HepG2 (cell line): ENCODE results near the gene KDM4F. TPM values are rescaled to one million over a fixed set of nuclear protein-coding genes. Genes with fewer than 3 reads are reported as not detected.

Experiments used
- ATAC-seq: fragments of 200-7000 bp; cut with Tn5 transposase; 3 replicates; pipeline ENCODE4 v1.9.1; 2020; ENCODE audit warnings: mild to moderate bottlenecking, moderate library complexity
- BruUV-seq: library from RNA; stranded (reverse); fragments of 400-500 nt; replicated peaks from 2 replicates; lab custom pipeline; 2021; lab: Mats Ljungman, UMichigan
- CTCF ChIA-PET: fragments of 300-600 bp; formaldehyde crosslinking; extraction: SDS; loops from one replicate; lab custom pipeline; 2021; ENCODE audit warnings: low total read pairs, inconsistent platforms, low intra/inter-chr PET ratio; lab: Yijun Ruan, JAX
- POLR2A ChIA-PET: fragments of 350-600 bp; sonication (Branson Sonifier 250); formaldehyde crosslinking; loops from one replicate; lab custom pipeline; 2020; ENCODE audit warnings: antibody characterized with exemption, inconsistent platforms; lab: Yijun Ruan, JAX
- DNase-seq: peaks from one replicate; pipeline ENCODE4 v3.0.0-alpha.2; 2015; ENCODE audit warnings: low spot score
- FAIRE-seq: peaks from 3 replicates; lab custom pipeline; 2011; peaks lifted over from hg19 to GRCh38; lab: Jason Lieb, UNC
- H2AFZ ChIP-seq: one replicate; pipeline ENCODE4 v1.6.1; 2011; ENCODE audit warnings: low read length, inconsistent platforms
- H3K27ac ChIP-seq: fragments of 300-600 bp; 3 replicates; pipeline ENCODE4 v1.8.0; 2011; ENCODE audit warnings: mixed run types, mild to moderate bottlenecking, mixed read lengths, low read length, inconsistent platforms; ENCODE audit not compliant: insufficient read depth; ENCODE audit errors: extremely low read length
- H3K27me3 ChIP-seq, 2 experiments: fragments of 200-600 bp in 1 of 2; 2 replicates in 1 of 2; 3 replicates in 1 of 2; pipeline versions ENCODE4 v1.6.0 to v1.8.0; 2011; ENCODE audit warnings: low read length in 2 of 2, mild to moderate bottlenecking in 2 of 2, moderate library complexity in 2 of 2, inconsistent platforms in 1 of 2; ENCODE audit not compliant: insufficient read depth in 2 of 2, control insufficient read depth in 1 of 2
- H3K36me3 ChIP-seq, 2 experiments: fragments of 200-600 bp in 1 of 2; replicated peaks in 1 of 2; 2 replicates in 1 of 2; 3 replicates in 1 of 2; pipeline versions ENCODE4 v1.5.1 to v1.8.0; 2011; ENCODE audit warnings: low read length in 2 of 2, inconsistent platforms in 1 of 2; ENCODE audit not compliant: insufficient read depth in 2 of 2, control insufficient read depth in 1 of 2
- H3K4me1 ChIP-seq: 2 replicates; pipeline ENCODE4 v1.5.1; 2012; ENCODE audit warnings: low read length, inconsistent platforms; ENCODE audit not compliant: insufficient read depth
- H3K4me2 ChIP-seq: 2 replicates; pipeline ENCODE4 v1.6.0; 2011; ENCODE audit warnings: low read depth, low read length, inconsistent platforms
- H3K4me3 ChIP-seq, 3 experiments: fragments of 200-600 bp in 1 of 3; sonication (generic), shearing (Covaris generic) in 1 of 3; replicated peaks in 1 of 3; 2 replicates each; pipeline ENCODE4 v1.5.1; 2011 to 2016; ENCODE audit warnings: low read length in 3 of 3, inconsistent platforms in 2 of 3, low read depth in 2 of 3, mild to moderate bottlenecking in 2 of 3, control low read depth in 1 of 3, mixed read lengths in 1 of 3; ENCODE audit not compliant: insufficient read depth in 1 of 3
- H3K79me2 ChIP-seq: one replicate; pipeline ENCODE4 v1.6.1; 2011; ENCODE audit warnings: low read length, inconsistent platforms; ENCODE audit not compliant: insufficient read depth
- H3K9ac ChIP-seq: 2 replicates; pipeline ENCODE4 v1.6.0; 2011; ENCODE audit warnings: mild to moderate bottlenecking, low read depth, low read length, inconsistent platforms; ENCODE audit not compliant: insufficient read depth
- H3K9me3 ChIP-seq: 2 replicates; pipeline ENCODE4 v1.5.1; 2012; ENCODE audit warnings: mild to moderate bottlenecking, low read length
- H4K20me1 ChIP-seq: 2 replicates; pipeline ENCODE4 v1.6.0; 2011; ENCODE audit warnings: inconsistent platforms, mild to moderate bottlenecking, low read length, moderate library complexity; ENCODE audit not compliant: insufficient read depth
- AFF4 ChIP-seq: sonication (generic); formaldehyde crosslinking; IDR thresholded peaks from 2 replicates; pipeline ENCODE4 v1.4.0; 2020; ENCODE audit warnings: missing genetic modification reagents
- NR0B2 ChIP-seq: sonication (generic); formaldehyde crosslinking; IDR thresholded peaks from 2 replicates; pipeline ENCODE4 v1.4.0; 2020; ENCODE audit warnings: mild to moderate bottlenecking, missing genetic modification reagents
- TOE1 ChIP-seq: sonication (generic); formaldehyde crosslinking; IDR thresholded peaks from 2 replicates; pipeline ENCODE4 v1.4.0; 2020; ENCODE audit warnings: mild to moderate bottlenecking, missing genetic modification reagents
- YEATS2 ChIP-seq: sonication (generic); formaldehyde crosslinking; IDR thresholded peaks from 2 replicates; pipeline ENCODE4 v1.4.0; 2020; ENCODE audit warnings: missing genetic modification reagents, borderline replicate concordance
- ZBTB8A ChIP-seq: sonication (generic); formaldehyde crosslinking; IDR thresholded peaks from 2 replicates; pipeline ENCODE4 v1.4.0; 2020; ENCODE audit warnings: mild to moderate bottlenecking, low read depth, missing genetic modification reagents, borderline replicate concordance
- ZFP1 ChIP-seq: IDR thresholded peaks from 2 replicates; pipeline ENCODE4 v1.6.1; 2016
- ZFP36 ChIP-seq: fragments of 150-350 bp; IDR thresholded peaks from 2 replicates; pipeline ENCODE4 v1.6.1; 2018; ENCODE audit warnings: borderline replicate concordance, low read length, low read depth; ENCODE audit not compliant: partially characterized antibody
- ZNF343 ChIP-seq: sonication (generic); formaldehyde crosslinking; IDR thresholded peaks from 2 replicates; pipeline ENCODE4 v1.4.0; 2020; ENCODE audit warnings: mild to moderate bottlenecking, missing genetic modification reagents
- ZNF737 ChIP-seq: sonication (generic); formaldehyde crosslinking; IDR thresholded peaks from 2 replicates; pipeline ENCODE4 v1.5.0; 2020; ENCODE audit warnings: missing genetic modification reagents, mild to moderate bottlenecking, borderline replicate concordance
- WGBS: methylation state at CpG from one replicate; pipeline ENCODE4 v1.1.6; 2017; ENCODE audit warnings: low lambda C conversion rate; 5-methylcytosine and 5-hydroxymethylcytosine counted together
- in situ Hi-C: cut with HindIII; loops from 2 replicates; pipeline ENCODE4 v1.10.0; 2017; ENCODE audit warnings: low pct_unique_long_range_greater_than_20kb; ENCODE audit not compliant: extremely low pct_ligation_motif_present
- intact Hi-C: fragments of 100-400 bp; cut with micrococcal nuclease; formaldehyde crosslinking; loops from one replicate; pipeline ENCODE4 v1.10.0; 2022; ENCODE audit not compliant: unreplicated experiment
- polyA plus RNA-seq, 8 experiments: library from polyadenylated mRNA; depleted of rRNA in 3 of 8; stranded (reverse) in 7 of 8; unstranded in 1 of 8; fragments of >200 nt; fragmentation: Illumina TruSeq in 4 of 8; extraction: Trizol in 4 of 8; gene quantifications; 2 replicates each; pipeline versions ENCODE4 v1.2.1 to v1.2.3, GENCODE V29; 2011 to 2016; ENCODE audit warnings: low read depth in 4 of 8, missing spikeins in 1 of 8, mixed read lengths in 1 of 8; ENCODE audit not compliant: insufficient read depth in 1 of 8
- total RNA-seq, 5 experiments: library from RNA; depleted of rRNA; stranded (reverse); fragments of >200 nt; fragmentation: Illumina TruSeq; extraction: Trizol; gene quantifications; 2 replicates each; pipeline ENCODE4 v1.2.3, GENCODE V29; 2016; ENCODE audit warnings: low read depth in 1 of 5

KDM4F gene
- total and polyA plus RNA-seq, 2 of the 13 experiments (the other 11 are each of a cell fraction or from before 2014, with no cell fraction given), result not detected

GRCh38 chr11:95005642-95006041, 43.6 kb upstream of the KDM4F start:
- WGBS, result 0% methylated on average over 1 of the region's 1 CpG
- no peaks in the 10 kb centered on the region for H3K27me3 ChIP-seq
- ChIA-PET CTCF (no interaction called here), POLR2A (no interaction called here)
- TF ChIP-seq TOE1 (CRISPR knock-in tag) (no peak), ZFP36 (no peak), ZNF343 (CRISPR knock-in tag) (no peak), AFF4 (CRISPR knock-in tag) (no peak), ZNF737 (CRISPR knock-in tag) (no peak), YEATS2 (CRISPR knock-in tag) (no peak), NR0B2 (no peak), ZFP1 (CRISPR knock-in tag) (no peak), ZBTB8A (no peak)
- intact Hi-C loops (no loop called here), in situ Hi-C loops (no loop called here)
- BruUV-seq, result no TSS peak
- H3K4me1 ChIP-seq, result no peaks in the 10 kb centered on the region
- no peak overlapping the region for H3K27ac ChIP-seq
- H3K4me3 ChIP-seq, result no peak overlapping the region
- DNase-seq, result no peak
- no peak for FAIRE-seq
- no peaks in the 10 kb centered on the region for H3K36me3 ChIP-seq
- no peak overlapping the region for H3K9ac ChIP-seq
- no peaks in the 10 kb centered on the region for H4K20me1 ChIP-seq
- no peak for ATAC-seq
- H3K79me2 ChIP-seq, result no peaks in the 10 kb centered on the region
- H3K9me3 ChIP-seq, result no peaks in the 10 kb centered on the region
- H3K4me2 ChIP-seq, result no peak overlapping the region
- H2AFZ ChIP-seq, result no peak overlapping the region
